Fibroblast of upper back skin (primary cell): ENCODE results near the gene GABARAP.
A peak's percentile ranks its signal among the peaks of the same experiment; 100 is the strongest.

Source experiments
- DNase-seq: peaks from one replicate; pipeline ENCODE4 v3.0.0-alpha.2; 2013

Gene GABARAP

DNA sequence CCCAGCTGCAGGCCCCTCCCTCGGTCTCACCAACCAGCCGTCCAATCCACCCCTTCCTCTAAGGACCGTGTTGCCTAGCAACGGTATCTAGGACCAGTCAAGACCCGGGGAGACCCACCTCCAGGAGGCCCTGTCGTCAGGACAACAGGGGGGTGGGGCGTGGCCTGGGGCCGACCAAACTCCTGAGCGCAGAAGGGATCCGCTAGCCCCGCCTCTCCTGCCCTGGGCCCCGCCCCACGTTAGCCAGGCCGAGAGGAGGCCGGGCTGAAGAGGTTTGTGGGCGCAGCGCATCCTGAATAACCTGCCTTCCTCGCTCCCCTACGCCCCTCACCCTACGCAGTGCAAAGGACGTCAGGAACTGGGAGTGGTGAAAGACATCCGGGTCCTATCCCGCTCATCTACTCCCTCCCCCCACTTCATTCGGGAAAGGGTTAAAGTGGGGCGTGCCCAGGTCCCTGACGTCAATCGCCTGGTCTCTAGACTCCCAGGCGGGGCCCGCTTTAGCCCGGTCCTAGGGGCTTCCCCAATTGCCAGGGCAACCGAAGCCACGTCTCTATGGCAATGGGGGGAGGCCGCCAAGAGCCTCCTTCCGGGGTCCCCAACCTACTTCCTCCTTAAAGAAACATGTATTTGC lies 37.3 kb downstream of the GABARAP start:
- peak; percentile 84 for DNase-seq

GRCh38 chr17:7204336-7204735 lies 37.9 kb downstream of the GABARAP start:
- peak; percentile 38 for DNase-seq

GRCh38 chr17:7203391-7203790 lies 38.9 kb downstream of the GABARAP start:
- no peak for DNase-seq

GRCh38 chr17:7196651-7197401 lies 45.4 kb downstream of the GABARAP start:
- DNase-seq = no peak

DNA sequence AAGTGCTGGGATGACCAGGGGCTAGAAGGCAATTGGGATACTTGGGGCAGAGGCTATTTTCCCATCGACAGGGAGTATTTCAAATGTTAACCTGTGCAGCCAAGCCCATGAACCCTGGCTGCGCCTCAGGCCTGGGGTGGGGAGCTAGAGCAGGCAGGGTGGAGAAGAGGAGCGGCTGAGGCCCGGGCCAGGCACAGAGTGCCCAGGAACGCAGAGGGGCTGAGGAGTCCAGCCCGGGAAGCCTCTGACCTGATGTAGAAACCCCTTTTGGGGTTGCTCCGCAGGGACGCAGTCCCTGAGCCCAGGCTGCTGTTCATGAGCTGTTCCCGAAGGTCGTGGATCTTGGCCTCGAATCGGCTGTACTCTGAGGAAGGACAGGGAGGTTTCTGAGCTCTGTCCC lies 46.3 kb downstream of the GABARAP start:
- DNase-seq = no peak

DNA sequence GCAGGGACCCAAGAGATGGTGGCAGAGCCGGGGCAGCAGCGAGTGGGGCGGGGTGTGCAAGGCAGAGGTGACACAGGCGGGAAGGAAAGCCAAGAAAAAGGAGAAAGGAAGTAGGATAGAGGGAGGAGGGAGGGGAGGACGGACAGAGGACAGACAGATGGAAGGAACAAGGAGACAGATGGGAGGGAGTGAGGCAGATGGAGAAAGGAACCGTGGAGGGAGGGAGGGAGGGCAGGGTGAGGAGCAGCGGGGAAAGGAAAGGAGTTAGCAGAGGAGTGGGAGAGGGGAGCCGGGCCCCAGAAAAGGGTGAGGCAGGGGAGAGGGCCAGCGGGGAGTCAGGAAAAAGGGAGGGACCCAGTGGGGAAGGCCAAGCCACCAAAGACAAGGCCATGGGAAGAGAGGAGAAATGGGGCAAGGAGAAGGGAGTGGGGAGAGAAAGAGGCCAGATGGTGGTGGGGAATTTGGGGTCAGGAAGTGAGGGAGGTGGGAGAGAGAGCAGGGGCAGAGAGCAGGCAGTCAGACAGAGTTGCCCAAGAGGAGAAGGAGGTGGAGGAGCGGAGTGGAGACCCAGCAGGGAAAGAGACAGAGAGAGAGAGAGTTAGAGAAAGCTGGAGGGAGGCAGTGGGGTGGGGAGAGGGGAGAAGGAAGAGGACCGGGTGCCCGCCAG lies 49.8 kb downstream of the GABARAP start:
- no peak for DNase-seq

- no peak for DNase-seq
These were observed 50.5 kb downstream of the GABARAP start for GRCh38 chr17:7191571-7192270.

DNA sequence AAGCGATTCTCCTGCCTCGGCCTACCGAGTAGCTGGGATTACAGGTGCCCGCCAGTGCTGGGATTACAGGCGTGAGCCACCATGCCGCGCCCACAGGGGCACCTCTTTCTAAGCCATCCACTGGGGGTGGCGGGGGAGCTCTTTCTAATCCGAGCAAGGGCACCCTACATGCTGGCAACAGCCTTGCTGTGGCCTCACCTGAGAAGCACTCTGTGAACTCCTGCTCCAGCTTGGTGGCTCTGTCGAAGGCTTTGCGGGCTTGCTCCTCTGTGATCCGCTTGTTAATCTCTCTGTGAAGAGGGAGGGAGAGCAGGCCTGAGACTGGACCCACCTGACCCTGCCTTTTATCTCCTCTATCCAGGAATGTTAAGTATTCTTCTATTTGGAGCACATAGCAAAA lies 51.2 kb downstream of the GABARAP start:
- DNase-seq = no peak

- DNase-seq = no peak
These were observed 51.9 kb downstream of the GABARAP start for GRCh38 chr17:7190276-7190917.
